Measurements from ENCODE around the gene ADAMTS17.

ADAMTS17 gene

GRCh38 chr15:100166313-100166712 lies 175.5 kb downstream of the ADAMTS17 start:
- DNase-seq: no peak

DNA sequence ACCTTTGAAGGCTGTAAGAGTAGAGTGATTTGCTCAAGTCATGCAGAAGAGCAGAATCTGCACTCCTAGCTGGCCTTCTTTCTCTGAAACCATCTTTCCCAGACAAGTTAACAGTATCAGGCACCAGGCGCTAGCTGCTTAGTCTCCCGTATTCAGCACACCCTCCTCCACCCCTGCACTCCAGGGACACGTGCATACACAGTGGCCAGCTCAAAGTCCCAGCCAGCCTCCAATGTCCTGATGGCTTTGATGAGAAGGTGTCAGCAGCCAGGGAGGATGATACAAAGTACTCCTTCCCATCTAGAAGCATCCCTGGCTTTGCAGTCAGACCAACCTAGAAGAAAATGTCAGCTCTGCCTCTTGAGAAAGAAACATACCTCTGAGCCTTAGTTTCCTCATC lies 177.8 kb downstream of the ADAMTS17 start:
- DNase-seq: no peak

DNA sequence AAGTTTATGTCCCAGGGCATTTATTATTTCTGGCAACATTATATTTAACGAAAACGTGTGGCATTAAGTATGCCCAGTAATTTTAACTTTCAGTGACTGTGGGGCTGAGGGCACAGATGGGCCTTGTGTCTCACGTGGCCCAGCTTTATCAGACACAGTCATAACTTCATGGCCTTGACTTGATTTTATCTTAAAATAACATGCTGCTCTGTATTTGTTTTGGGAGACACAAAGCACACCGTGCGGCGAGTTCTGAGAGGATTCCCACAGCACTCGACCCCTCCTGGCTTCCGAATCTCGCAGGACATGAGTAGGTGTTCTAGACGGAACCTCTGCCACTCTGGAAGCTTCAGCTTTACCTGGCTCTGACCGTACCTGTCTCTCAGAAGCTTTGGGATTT lies 180.8 kb downstream of the ADAMTS17 start:
- DNase-seq: no peak

DNA sequence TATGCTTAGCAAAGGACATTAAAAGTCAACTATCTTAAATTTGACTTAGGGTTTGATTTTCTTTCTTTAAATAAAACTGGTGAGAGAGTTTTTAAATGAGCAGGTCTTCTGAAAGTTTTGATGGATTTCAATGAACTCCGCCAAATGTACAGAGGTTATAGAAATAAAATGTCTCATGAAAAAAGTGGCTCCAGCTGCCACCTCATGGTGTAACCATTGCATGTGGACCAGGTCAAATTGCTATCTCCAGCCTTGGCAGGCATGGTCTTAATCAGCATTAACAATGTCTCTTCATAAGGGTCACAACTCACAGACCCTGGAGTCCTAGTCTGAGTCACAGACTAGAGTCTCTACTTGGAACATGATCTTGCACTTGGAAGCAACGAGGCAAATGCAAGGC lies 182.3 kb downstream of the ADAMTS17 start:
- no peak for DNase-seq

- no peak for DNase-seq
Observed at GRCh38 chr15:100158356-100158755, 183.4 kb downstream of the ADAMTS17 start.

DNA sequence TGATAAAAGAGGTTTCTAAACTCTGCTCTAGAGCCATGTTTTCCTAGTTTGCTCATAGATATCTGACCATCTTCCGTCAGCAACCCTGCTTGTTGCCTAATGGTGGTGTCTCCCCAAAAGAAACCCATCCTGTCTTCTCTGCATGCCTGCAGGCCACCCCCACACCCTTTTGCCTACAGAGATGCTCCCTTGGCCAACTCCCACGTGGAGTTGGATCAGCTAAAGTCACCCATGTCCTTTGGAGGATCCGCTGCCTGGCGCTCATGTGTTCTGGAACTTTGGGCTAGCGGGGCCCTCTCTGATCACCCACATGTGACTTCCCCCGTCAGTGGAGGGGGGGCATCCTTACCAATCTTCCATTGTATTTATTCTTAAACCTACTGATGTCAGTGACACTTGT lies 185.6 kb downstream of the ADAMTS17 start:
- no peak for DNase-seq

- no peak for DNase-seq
Observed at GRCh38 chr15:100154338-100154737, 187.4 kb downstream of the ADAMTS17 start.

DNA sequence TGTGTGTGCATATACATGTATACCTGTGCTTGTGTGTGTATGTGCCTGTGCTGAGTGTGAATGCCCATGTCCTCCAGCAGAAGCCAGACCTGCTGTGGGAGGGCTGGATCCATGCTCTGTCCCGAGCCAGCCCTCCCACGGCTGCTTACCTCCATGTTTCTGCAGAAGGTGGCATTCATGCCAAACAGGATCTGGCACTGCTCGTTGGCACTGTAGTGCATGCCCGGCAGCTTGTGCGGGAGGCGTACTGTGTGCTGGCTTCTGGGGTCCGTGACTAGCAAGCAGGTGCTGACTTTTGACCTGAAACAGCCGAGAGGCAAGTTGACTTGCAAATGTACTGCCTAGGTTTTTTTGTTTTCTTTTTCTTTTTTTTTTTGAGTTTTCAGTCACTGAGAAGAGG lies 189.3 kb downstream of the ADAMTS17 start:
- no peak for DNase-seq

- DNase-seq: no peak
Observed at GRCh38 chr15:100150906-100151305, 190.9 kb downstream of the ADAMTS17 start.

DNA sequence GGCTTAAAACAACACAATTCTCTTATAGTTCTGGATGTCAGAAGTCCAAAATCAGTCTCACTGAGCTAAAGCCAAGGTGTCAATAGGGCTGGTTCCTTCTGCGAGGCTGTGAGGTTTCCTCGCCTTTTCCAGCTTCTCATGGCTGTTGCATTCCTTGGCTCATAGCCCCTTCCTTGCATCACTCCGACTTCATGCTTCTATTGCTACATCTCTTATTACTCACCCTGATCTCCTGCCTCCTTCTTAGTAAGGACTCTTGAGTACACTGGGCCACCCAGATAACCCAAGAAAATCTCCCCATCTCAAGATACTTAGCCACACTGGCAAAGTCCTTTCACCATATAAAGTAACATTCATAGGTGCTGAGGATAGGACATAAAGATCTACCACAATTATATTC lies 193.9 kb downstream of the ADAMTS17 start:
- no peak for DNase-seq

DNA sequence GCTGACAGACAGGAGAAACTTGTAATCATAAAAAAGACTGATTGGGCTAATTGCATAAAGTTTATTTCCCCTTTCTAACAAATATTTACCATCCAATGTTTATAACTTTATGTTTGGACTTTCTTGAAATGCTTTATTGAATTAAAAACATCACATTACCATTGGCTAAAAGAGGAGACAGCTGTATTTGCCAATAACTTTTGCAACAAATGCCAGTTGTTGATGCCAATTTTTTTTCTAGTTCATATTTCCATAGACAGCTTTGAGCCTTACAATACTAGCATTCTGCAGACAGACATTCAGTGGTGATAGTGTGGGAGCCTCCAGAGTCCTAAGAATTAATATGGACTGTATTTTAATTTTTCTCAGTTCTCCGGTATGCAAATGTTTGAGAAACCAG lies 198.4 kb downstream of the ADAMTS17 start:
- DNase-seq: no peak

DNA sequence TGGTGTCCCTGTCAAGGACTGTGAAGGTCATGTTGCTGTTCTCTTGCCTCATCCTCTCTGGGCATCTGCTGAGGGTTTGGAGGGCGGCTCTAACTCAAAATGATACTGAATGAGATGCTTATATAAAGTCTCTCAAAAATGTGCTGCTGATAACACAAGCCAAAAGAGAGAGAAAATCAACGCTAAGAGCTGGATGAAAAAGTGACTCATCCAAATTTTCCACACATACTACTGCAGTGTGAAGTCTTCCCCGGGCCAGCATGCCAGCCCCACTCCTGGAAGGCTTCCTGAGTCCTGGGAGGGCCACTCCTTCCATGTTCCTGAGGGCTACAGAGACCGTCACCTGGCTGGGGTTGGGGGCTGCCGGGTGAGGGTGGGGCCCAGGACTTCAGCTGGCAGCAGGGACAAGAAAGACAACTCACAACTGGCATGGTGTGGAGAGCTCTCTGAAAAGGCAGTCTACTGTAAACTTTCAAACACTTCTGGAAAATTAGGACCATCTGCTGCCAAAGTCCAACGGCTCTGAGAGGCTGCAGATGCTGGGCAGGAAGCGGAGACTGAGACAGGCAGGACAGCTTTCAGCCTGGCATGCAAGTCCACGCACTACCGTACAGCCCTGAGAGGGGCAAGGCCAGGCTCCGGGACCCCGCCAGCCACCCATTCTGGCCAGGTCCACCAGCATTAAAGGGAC lies 200.3 kb downstream of the ADAMTS17 start:
- DNase-seq: no peak

DNA sequence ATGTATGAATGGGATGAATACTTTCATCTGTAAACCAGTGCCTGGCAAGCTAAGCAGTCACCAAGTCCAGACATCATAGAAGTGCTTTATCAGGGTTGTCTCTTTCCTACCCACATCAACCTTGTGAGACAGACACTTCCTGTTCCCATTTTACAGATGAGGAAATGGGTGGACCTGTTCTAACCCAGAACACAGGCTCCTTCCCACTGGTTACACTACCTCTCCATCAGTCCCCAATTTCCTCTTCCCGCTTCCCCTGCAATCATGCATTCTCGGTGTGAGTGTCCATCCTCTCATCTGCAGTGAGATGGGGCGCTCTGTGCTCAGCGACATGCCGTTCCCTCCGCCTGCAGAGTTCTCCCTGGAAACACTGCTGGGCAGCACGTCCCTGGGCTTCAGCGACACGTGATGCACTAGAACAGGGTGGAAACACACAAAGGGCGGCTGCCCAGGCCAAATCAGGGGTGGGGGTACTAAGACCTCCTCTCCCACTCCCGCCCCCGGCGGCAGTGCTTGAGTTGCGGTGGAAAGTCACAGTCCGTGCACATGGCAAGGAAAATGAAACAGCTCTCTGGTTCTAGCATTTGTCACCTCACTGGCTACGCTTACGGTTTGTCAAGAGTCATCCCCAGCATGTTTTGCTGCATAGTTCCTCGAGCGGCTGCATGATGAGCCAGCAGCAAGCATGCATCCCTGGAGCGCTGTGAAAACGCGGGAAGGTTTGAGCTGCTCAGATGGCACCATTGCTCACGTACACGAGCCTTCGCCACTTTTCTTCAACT lies 201.1 kb downstream of the ADAMTS17 start:
- DNase-seq: no peak

- no peak for DNase-seq
Observed at GRCh38 chr15:100134586-100134985, 207.2 kb downstream of the ADAMTS17 start.

- DNase-seq: no peak
Observed at GRCh38 chr15:100134089-100134583, 207.6 kb downstream of the ADAMTS17 start.

DNA sequence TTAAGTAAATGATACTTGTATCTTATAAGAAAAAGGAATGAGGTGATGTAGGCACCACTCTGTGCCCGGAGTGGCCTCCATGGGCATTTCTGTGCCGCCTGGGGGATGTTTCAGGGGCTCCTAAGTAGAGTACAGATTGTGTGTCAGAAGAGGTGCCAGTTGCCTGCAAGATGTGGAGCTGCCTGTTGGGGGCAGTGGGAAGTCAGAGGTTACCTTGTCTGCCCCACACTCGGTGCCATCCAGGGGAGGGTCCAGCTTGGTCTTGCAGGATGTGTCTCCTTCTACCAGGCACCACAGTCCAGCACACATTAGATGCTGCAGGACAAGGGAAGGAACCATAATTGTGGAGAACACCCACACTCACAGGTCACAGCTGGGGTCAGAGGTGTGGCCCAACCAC lies 208.8 kb downstream of the ADAMTS17 start:
- no peak for DNase-seq

- no peak for DNase-seq
Observed at GRCh38 chr15:100132309-100132708, 209.5 kb downstream of the ADAMTS17 start.

- DNase-seq: peak; percentile 65
Observed at GRCh38 chr15:100131321-100132224, 210.2 kb downstream of the ADAMTS17 start.

- no peak for DNase-seq
Observed at GRCh38 chr15:100129677-100130076, 212.1 kb downstream of the ADAMTS17 start.

GRCh38 chr15:100125401-100126191 lies 216.2 kb downstream of the ADAMTS17 start:
- no peak for DNase-seq

DNA sequence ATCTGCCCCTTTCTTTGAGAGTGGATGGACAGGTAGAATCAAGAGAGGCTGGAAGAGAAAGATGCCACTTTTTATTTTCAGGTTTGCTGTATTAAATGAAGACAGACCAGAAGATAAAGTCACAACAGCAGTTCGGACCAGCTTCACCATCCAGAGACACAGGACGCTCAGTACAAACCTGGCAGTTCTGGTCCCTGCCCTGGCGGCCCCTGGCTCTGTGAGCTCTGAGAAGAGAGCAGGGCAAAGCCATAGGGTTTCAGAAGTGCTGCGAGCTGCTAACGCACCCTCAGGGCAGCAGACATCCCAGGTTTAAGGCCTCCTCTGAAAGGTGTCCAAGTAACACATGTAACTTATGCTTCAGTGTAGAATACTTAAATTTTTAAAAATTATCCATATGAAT lies 216.8 kb downstream of the ADAMTS17 start:
- no peak for DNase-seq

DNA sequence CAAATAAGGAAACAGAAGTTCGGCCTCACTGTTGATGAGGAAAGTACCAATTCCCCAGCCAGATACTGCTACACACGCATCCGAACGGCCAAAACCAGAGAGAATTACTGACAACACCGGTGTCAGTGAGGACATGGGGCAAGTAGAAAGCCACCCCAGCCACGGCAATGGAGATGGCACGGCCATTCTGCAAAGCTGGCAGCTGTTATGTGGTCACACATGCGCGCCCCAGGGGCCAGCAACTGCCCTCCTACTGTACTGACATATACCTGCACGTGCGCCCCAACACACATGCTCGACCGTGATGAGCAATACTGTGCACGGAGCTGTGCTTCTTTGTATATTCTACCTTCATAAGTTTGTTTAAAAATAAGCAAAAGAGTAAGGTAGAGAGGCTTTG lies 217.4 kb downstream of the ADAMTS17 start:
- DNase-seq: no peak
